Ectodermal cell (in vitro differentiated cells): ENCODE results near the gene TTLL11.

Experiments
- H3K27ac ChIP-seq: 2 replicates; pipeline ENCODE4 v1.7.0; 2013; ENCODE audit warnings: mild to moderate bottlenecking, low read depth, low read length; ENCODE audit not compliant: insufficient read depth, poor library complexity, severe bottlenecking
- H3K27me3 ChIP-seq: 2 replicates; pipeline ENCODE4 v1.7.0; 2013; ENCODE audit warnings: mild to moderate bottlenecking, low read length; ENCODE audit not compliant: insufficient read depth, control insufficient read depth, poor library complexity, severe bottlenecking
- H3K36me3 ChIP-seq: one replicate; pipeline ENCODE4 v1.7.0; 2013; ENCODE audit warnings: low read length; ENCODE audit not compliant: control insufficient read depth, insufficient read depth
- H3K4me1 ChIP-seq: one replicate; pipeline ENCODE4 v1.7.0; 2013; ENCODE audit warnings: low read length; ENCODE audit not compliant: control insufficient read depth, insufficient read depth
- H3K4me3 ChIP-seq: 2 replicates; pipeline ENCODE4 v1.7.0; 2013; ENCODE audit warnings: low read depth, low read length, control low read depth; ENCODE audit not compliant: insufficient read depth
- H3K9me3 ChIP-seq: 2 replicates; pipeline ENCODE4 v1.7.0; 2013; ENCODE audit warnings: mild to moderate bottlenecking, low read length, moderate library complexity; ENCODE audit not compliant: control insufficient read depth
- WGBS, 2 experiments: methylation state at CpG; one replicate each; pipeline ENCODE4 v1.1.7; 2013; ENCODE audit warnings: missing lambda C conversion rate in 2 of 2; 5-methylcytosine and 5-hydroxymethylcytosine counted together

Gene TTLL11

DNA sequence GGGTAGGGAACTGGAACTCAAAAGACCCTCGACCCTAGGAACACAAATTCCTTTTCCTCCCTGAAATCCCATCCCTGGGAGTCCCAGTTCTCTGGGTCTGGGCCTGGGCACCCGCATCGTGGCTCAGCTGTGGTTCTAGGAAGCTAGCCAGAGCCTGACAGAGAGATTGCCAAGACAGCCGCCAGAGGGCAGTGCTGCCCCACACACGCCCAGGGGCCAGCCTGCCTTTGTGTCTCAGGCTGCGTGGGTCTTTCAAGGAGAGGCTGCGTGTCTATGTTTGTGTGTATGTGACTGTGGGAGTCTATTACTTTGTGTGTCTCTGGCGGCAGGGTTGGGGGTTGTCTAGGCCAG, 32.0 kb upstream of the TTLL11 start:
- Histone ChIP-seq H3K4me1 (peaks cover 10% of the 10 kb centered on the region), H3K36me3 (no peaks in the 10 kb centered on the region), H3K27ac (no peak overlapping the region), H3K9me3 (no peaks in the 10 kb centered on the region), H3K27me3 (peaks cover 31% of the 10 kb centered on the region), H3K4me3 (no peak overlapping the region)
- 7 to 10% methylated on average over 8 of the region's 8 CpGs for WGBS, 2 experiments

DNA sequence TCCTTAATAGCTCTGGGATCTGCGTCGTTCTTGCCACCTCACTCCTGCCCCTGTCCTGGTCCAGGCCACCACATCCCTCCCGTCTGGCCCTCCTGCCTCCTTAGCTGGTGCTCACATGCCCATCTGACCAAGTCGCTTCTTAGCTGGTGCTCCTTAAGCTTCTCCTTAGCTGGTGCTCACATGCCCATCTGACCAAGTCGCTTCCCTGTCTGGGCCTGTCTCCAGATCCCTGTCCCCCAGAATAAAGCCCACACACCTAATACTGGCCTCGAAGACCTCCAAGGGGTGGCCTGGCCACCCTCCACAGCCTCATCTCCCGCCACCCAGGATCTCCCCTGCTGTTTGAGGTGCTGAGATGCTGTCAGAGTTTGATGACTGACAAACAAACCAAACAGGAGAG, 31.4 kb upstream of the TTLL11 start:
- H3K36me3 ChIP-seq: no peaks in the 10 kb centered on the region
- H3K9me3 ChIP-seq: no peaks in the 10 kb centered on the region
- peaks cover 10% of the 10 kb centered on the region for H3K4me1 ChIP-seq
- H3K27ac ChIP-seq: no peak overlapping the region
- peaks cover 31% of the 10 kb centered on the region for H3K27me3 ChIP-seq
- H3K4me3 ChIP-seq: no peak overlapping the region
- WGBS, 2 experiments: 82 to 83% methylated on average over 7 of the region's 7 CpGs

DNA sequence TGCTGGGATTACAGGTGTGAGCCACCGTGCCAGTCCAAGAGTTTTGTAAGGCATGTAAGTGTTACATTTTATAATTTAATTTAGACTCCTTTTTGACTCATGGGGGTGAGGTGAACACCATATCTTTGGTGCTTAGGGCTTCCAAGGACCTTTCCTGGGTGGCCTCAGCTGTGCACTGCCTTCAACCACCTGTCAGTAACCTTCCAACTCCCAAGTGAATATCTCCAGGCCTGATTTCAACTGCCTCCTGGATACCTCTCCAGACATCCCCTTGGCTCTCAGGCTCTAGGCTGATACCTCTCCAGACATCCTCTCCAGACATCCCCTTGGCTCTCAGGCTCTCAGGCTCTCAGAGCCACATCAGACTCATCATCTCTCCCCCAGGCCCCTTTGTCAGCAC, 30.9 kb upstream of the TTLL11 start:
- H3K36me3 ChIP-seq: no peaks in the 10 kb centered on the region
- H3K4me3 ChIP-seq: no peak overlapping the region
- H3K4me1 ChIP-seq: peaks cover 10% of the 10 kb centered on the region
- H3K9me3 ChIP-seq: no peaks in the 10 kb centered on the region
- H3K27ac ChIP-seq: no peak overlapping the region
- 75 to 83% methylated on average over 1 of the region's 1 CpG for WGBS, 2 experiments
- H3K27me3 ChIP-seq: peaks cover 31% of the 10 kb centered on the region

DNA sequence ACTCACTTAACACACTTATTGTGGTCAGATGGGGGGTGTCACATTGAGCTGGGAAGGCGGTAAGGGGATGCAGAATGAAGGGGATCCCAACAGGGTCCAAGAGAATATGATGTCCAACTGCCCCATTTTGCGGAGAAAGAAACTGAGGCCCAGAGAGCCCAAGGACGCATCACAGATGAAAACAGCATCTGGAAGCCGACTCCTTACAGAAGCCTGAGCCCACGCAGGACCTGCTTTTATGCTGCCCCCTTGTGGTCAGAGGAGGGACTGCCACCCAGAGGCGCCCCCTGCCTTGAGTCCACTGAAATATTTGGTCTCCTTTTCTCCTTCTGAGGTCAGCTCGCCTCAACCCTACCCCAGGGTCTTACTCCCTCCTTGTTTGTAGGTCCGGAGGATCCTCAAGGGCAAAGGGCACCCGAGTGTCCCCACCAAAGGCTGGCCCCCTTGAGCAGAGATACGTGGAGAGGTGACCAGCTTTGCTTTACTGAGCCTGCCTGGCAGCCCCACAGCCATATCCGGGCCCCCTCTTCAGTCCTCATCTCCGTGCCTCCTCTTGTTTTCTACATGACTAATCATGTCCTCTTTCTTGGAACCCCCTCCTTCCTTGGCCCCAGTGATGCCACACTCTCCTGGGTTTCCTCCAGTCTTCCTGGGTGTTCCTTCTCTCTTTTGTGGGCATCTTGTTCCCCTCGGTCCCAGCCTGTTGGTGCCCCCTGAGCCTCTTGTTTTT, 30.0 kb upstream of the TTLL11 start:
- H3K4me3 ChIP-seq: no peak overlapping the region
- WGBS, 2 experiments: 42% methylated on average over 13 of the region's 13 CpGs
- no peaks in the 10 kb centered on the region for H3K36me3 ChIP-seq
- H3K4me1 ChIP-seq: peaks cover 10% of the 10 kb centered on the region
- no peak overlapping the region for H3K27ac ChIP-seq
- H3K27me3 ChIP-seq: peaks cover 31% of the 10 kb centered on the region
- no peaks in the 10 kb centered on the region for H3K9me3 ChIP-seq

DNA sequence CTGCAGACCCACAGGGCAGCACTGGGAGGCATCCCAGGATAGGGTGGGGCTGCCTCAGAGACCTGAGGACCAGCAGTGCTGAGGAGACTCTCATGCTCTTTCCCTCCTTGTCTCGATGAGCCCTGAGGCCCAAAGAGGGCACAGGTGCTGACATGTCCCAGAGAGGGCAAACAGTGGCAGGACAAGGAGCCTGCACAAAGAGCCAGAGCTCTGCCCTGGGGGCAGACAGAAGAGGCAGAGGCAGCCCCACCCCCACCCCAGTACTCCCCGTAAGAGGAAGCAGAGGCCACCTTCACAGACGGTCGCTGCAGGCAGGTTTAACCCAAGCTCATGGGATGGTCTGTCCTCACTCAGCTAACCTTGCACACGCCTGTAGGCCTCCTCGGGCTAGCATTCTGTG, 29.4 kb upstream of the TTLL11 start:
- Histone ChIP-seq H3K4me1 (peaks cover 10% of the 10 kb centered on the region), H3K4me3 (no peak overlapping the region), H3K27ac (no peak overlapping the region), H3K9me3 (no peaks in the 10 kb centered on the region), H3K27me3 (peaks cover 28% of the 10 kb centered on the region), H3K36me3 (no peaks in the 10 kb centered on the region)
- 63 to 67% methylated on average over 6 of the region's 6 CpGs for WGBS, 2 experiments

DNA sequence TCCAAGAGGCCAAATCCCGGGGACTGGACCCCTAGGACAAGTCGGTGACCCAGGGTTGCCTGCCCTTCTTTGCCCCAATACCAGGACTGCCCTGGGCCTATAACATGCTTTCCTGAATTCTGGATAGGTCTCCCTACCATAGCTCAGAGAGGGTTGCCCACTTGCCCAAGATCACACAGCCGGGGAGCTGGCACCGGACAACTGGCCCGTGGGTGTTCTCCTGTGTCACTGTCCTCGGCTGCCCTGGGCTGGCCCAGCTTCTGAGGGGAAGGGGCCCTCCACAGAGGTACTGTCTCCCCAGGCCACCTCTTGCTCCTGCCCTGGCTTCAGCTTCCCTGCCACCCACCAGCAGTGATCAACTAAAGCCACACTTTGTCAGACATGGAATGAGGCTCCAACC, 28.8 kb upstream of the TTLL11 start:
- Histone ChIP-seq H3K9me3 (no peaks in the 10 kb centered on the region), H3K27me3 (peaks cover 23% of the 10 kb centered on the region), H3K4me1 (peaks cover 10% of the 10 kb centered on the region), H3K27ac (no peak overlapping the region), H3K4me3 (no peak overlapping the region), H3K36me3 (no peaks in the 10 kb centered on the region)
- 92% methylated on average over 6 of the region's 6 CpGs for WGBS, 2 experiments

DNA sequence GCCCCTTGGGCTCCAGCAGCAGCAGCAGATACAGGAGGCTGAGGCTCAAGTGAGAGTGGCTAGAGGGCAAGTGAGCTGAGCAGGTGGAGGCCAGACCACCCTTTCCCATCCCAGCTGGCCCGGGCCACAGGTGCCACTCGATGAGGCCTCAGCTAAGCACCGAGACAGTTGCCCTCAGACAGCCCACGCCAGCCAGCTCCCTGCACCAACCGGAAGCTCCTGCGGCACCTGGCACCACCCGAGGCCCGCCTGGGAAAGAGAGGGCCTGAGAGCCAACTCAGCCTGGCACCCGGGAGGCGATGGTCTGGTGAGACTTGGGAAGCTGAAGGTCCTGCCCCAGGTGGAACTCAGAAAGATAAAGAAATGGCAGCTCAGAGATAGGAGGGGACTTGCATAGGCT, 28.3 kb upstream of the TTLL11 start:
- Histone ChIP-seq H3K27ac (no peak overlapping the region), H3K27me3 (peaks cover 17% of the 10 kb centered on the region), H3K9me3 (no peaks in the 10 kb centered on the region), H3K36me3 (no peaks in the 10 kb centered on the region), H3K4me3 (no peak overlapping the region), H3K4me1 (peaks cover 10% of the 10 kb centered on the region)
- 94 to 96% methylated on average over 10 of the region's 10 CpGs for WGBS, 2 experiments

DNA sequence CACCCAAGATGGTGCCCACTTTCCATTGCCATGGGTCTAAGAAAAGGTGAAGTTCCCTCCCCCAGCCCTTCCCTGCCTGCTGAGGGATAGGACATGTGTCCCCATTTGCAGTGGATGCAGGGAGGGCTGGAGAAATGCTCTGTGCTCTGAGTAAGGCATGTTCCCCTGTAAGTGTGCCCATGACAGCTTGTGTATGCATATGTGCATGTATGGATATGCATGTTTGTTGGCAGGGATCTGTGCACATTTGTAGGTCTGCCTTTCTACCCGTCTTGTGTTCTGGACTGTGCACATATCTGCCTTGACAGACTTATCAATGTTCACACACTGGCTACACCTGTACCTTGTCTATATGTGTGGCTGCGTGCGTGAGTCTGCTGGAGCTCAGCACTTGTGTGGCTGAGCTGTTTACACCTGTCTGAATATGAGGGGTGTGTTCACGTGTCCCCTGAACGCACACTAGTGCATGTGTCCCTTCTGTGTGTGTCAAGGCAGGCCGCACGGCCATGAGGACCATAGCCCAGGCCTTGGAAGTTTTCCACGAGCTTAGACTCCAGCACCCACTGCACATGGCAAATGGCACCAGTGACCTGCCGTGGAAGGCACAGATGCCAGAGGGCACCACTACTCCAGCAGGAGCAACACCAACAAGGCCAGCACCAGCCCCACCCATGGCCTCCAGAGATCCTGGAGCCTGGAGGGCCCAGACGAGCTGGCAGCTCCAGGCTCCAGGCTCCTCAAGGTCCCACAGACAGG, 27.4 kb upstream of the TTLL11 start:
- no peak overlapping the region for H3K27ac ChIP-seq
- H3K27me3 ChIP-seq: peaks cover 8% of the 10 kb centered on the region
- no peaks in the 10 kb centered on the region for H3K9me3 ChIP-seq
- H3K4me3 ChIP-seq: no peak overlapping the region
- peaks cover 10% of the 10 kb centered on the region for H3K4me1 ChIP-seq
- WGBS, 2 experiments: 81 to 83% methylated on average over 10 of the region's 10 CpGs
- no peaks in the 10 kb centered on the region for H3K36me3 ChIP-seq

DNA sequence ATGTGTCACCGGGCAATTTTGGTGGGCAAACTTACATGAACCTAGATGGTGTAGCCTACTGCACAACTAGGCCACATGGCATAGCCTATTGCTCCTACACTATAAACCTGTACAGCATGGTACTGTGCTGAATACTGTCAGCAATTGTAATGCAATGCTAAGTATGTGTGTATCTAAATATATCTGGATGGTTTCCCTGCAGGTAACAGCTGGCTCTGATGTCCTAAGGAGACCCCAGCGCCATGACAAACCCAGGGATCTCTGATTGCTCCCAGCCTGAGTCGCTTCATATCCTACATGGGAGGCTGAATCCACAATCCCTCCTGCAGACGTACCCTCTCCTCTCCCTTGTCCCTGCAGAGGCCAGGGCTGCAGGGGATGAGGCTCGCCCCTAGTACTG, 26.6 kb upstream of the TTLL11 start:
- no peaks in the 10 kb centered on the region for H3K9me3 ChIP-seq
- no peak overlapping the region for H3K4me3 ChIP-seq
- WGBS, 2 experiments: 90 to 92% methylated on average over 5 of the region's 5 CpGs
- no peaks in the 10 kb centered on the region for H3K36me3 ChIP-seq
- H3K27me3 ChIP-seq: peaks cover 2% of the 10 kb centered on the region
- no peak overlapping the region for H3K27ac ChIP-seq
- H3K4me1 ChIP-seq: peaks cover 12% of the 10 kb centered on the region

DNA sequence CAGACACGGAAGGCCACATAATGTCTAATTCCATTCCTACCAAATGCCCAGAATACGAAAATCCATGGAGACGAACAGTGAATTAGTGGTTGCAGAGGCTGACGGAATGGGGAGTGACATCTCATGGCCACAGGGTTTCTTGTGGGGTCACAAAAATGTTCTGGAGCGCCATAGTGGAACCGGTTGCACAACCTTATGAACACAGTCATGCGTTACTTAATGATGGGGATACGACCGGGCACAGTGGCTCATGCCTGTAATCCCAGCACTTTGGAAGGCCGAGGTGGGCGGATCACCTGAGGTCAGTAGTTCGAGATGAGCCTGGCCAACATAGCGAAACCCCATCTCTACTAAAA, 26.0 kb upstream of the TTLL11 start:
- H3K4me1 ChIP-seq: peaks cover 12% of the 10 kb centered on the region
- H3K27me3 ChIP-seq: no peaks in the 10 kb centered on the region
- H3K36me3 ChIP-seq: no peaks in the 10 kb centered on the region
- H3K27ac ChIP-seq: no peak overlapping the region
- WGBS, 2 experiments: 89 to 94% methylated on average over 13 of the region's 13 CpGs
- no peak overlapping the region for H3K4me3 ChIP-seq
- H3K9me3 ChIP-seq: no peaks in the 10 kb centered on the region
